GM12878 (cell line): Measurements from ENCODE around the gene TADA1. TPM values are rescaled to one million over a fixed set of nuclear protein-coding genes. Genes with fewer than 3 reads are reported as not detected.

ENCODE experiments used
- ATAC-seq: fragments of 200-7000 bp; cut with Tn5 transposase; 3 replicates; pipeline ENCODE4 v1.9.1; 2020; ENCODE audit warnings: mild to moderate bottlenecking, moderate library complexity
- BruUV-seq: library from RNA; stranded (reverse); fragments of 400-500 nt; replicated peaks from 2 replicates; lab custom pipeline; 2021; lab: Mats Ljungman, UMichigan
- CTCF ChIA-PET: fragments of 300-600 bp; sonication (Branson Sonifier 250); formaldehyde crosslinking; extraction: SDS; loops from one replicate; lab custom pipeline; 2021; ENCODE audit warnings: inconsistent platforms; lab: Yijun Ruan, JAX
- POLR2A ChIA-PET: fragments of 350-600 bp; formaldehyde crosslinking; extraction: SDS; loops from one replicate; lab custom pipeline; 2021; ENCODE audit warnings: inconsistent platforms; lab: Charles Lee
- RAD21 ChIA-PET: fragments of 300-600 bp; sonication (Branson Sonifier 250); formaldehyde crosslinking; loops from one replicate; lab custom pipeline; 2023; ENCODE audit warnings: antibody characterized with exemption; ENCODE audit not compliant: unreplicated experiment; lab: Charles Lee
- SMC1A ChIA-PET: fragments of 300-600 bp; sonication (Branson Sonifier 250); formaldehyde crosslinking; loops from one replicate; lab custom pipeline; 2023; ENCODE audit not compliant: unreplicated experiment, uncharacterized antibody; lab: Charles Lee
- DNase-seq: peaks from one replicate; pipeline ENCODE4 v3.0.0-alpha.2; 2011; ENCODE audit warnings: low read depth, low spot score
- FAIRE-seq: peaks from 3 replicates; lab custom pipeline; 2011; peaks lifted over from hg19 to GRCh38; lab: Jason Lieb, UNC
- H2AFZ ChIP-seq: 2 replicates; pipeline ENCODE4 v1.6.0; 2011; ENCODE audit warnings: low read depth, low read length, control low read depth; ENCODE audit not compliant: control insufficient read depth
- H3K27ac ChIP-seq: 2 replicates; pipeline ENCODE4 v1.5.1; 2011; ENCODE audit warnings: control low read depth; ENCODE audit not compliant: control insufficient read depth, insufficient read depth
- H3K27me3 ChIP-seq, 2 experiments: replicated peaks in 1 of 2; 2 replicates each; pipeline versions ENCODE4 v1.6.0 to v1.6.1; 2011; ENCODE audit warnings: low read length in 1 of 2; ENCODE audit not compliant: control insufficient read depth in 2 of 2, insufficient read depth in 2 of 2
- H3K36me3 ChIP-seq, 2 experiments: 2 replicates each; pipeline ENCODE4 v1.5.1; 2011; ENCODE audit warnings: low read length in 1 of 2; ENCODE audit not compliant: control insufficient read depth in 2 of 2, insufficient read depth in 2 of 2
- H3K4me1 ChIP-seq: 2 replicates; pipeline ENCODE4 v1.6.1; 2011; ENCODE audit warnings: mild to moderate bottlenecking, low read length, moderate library complexity, mixed read lengths; ENCODE audit not compliant: control insufficient read depth, insufficient read depth
- H3K4me2 ChIP-seq: 2 replicates; pipeline ENCODE4 v1.6.0; 2011; ENCODE audit warnings: control low read depth; ENCODE audit not compliant: control insufficient read depth, insufficient read depth
- H3K4me3 ChIP-seq: fragments of 200-600 bp; sonication (generic); 2 replicates; pipeline ENCODE4 v1.5.1; 2016
- H3K79me2 ChIP-seq: 2 replicates; pipeline ENCODE4 v1.6.0; 2011; ENCODE audit warnings: low read length; ENCODE audit not compliant: control insufficient read depth, insufficient read depth
- H3K9ac ChIP-seq: 2 replicates; pipeline ENCODE4 v1.8.0; 2011; ENCODE audit warnings: low read length, control low read depth, mixed read lengths; ENCODE audit not compliant: control insufficient read depth, insufficient read depth
- H3K9me3 ChIP-seq: replicated peaks from 3 replicates; pipeline ENCODE4 v1.5.1; 2011; ENCODE audit warnings: mild to moderate bottlenecking, low read length; ENCODE audit not compliant: control insufficient read depth, insufficient read depth
- H4K20me1 ChIP-seq: 2 replicates; pipeline ENCODE4 v1.6.0; 2011; ENCODE audit not compliant: control insufficient read depth, insufficient read depth
- BRCA1 ChIP-seq: IDR thresholded peaks from 2 replicates; pipeline ENCODE4 v1.6.1; 2011; ENCODE audit warnings: low read depth, low read length, improper control_type of control experiment
- ETV6 ChIP-seq, 2 experiments: fragments of 450-650 bp in 1 of 2; IDR thresholded peaks in 1 of 2; conservative IDR thresholded peaks in 1 of 2; 2 replicates each; pipeline ENCODE4 v1.6.1; 2014; ENCODE audit warnings: antibody characterized with exemption in 1 of 2, borderline replicate concordance in 1 of 2, low read depth in 1 of 2, mild to moderate bottlenecking in 1 of 2, moderate library complexity in 1 of 2
- FOS ChIP-seq: IDR thresholded peaks from 3 replicates; pipeline ENCODE4 v1.6.1; 2011; ENCODE audit warnings: borderline replicate concordance; ENCODE audit not compliant: insufficient read length; ENCODE audit errors: extremely low read depth
- KAT2A ChIP-seq: conservative IDR thresholded peaks from 2 replicates; pipeline ENCODE4 v1.6.1; 2011; ENCODE audit warnings: low read depth, low read length; ENCODE audit not compliant: control insufficient read depth
- MEF2A ChIP-seq: IDR thresholded peaks from 2 replicates; pipeline ENCODE4 v1.6.1; 2011; ENCODE audit warnings: low read depth, mild to moderate bottlenecking, low read length, moderate library complexity; ENCODE audit not compliant: insufficient read depth
- NRF1 ChIP-seq: conservative IDR thresholded peaks from 2 replicates; pipeline ENCODE4 v1.6.1; 2011; ENCODE audit warnings: mild to moderate bottlenecking, low read depth, low read length, improper control_type of control experiment
- RCOR1 ChIP-seq: conservative IDR thresholded peaks from 2 replicates; pipeline ENCODE4 v1.6.1; 2012; ENCODE audit warnings: low read depth, low read length, improper control_type of control experiment
- RELA ChIP-seq: fragments of 450-650 bp; IDR thresholded peaks from 2 replicates; pipeline ENCODE4 v1.8.0; 2014; ENCODE audit warnings: borderline replicate concordance; ENCODE audit not compliant: partially characterized antibody
- RFX5 ChIP-seq: IDR thresholded peaks from 2 replicates; pipeline ENCODE4 v1.6.1; 2011; ENCODE audit warnings: low read depth, low read length, improper control_type of control experiment
- SMAD1 ChIP-seq: fragments of 450-650 bp; IDR thresholded peaks from 2 replicates; pipeline ENCODE4 v1.6.1; 2018; ENCODE audit warnings: mild to moderate bottlenecking, low read depth; ENCODE audit not compliant: partially characterized antibody
- SMAD5 ChIP-seq: IDR thresholded peaks from 2 replicates; pipeline ENCODE4 v1.6.1; 2016; ENCODE audit warnings: antibody characterized with exemption, low read depth
- TARDBP ChIP-seq: IDR thresholded peaks from 2 replicates; pipeline ENCODE4 v1.6.1; 2016; ENCODE audit warnings: borderline replicate concordance
- ZNF217 ChIP-seq: fragments of 450-650 bp; IDR thresholded peaks from 2 replicates; pipeline ENCODE4 v1.6.1; 2017; ENCODE audit warnings: antibody characterized with exemption, mild to moderate bottlenecking
- ZNF24 ChIP-seq: fragments of 450-650 bp; IDR thresholded peaks from 2 replicates; pipeline ENCODE4 v1.6.1; 2017; ENCODE audit warnings: antibody characterized with exemption, mild to moderate bottlenecking
- ZNF274 ChIP-seq: IDR thresholded peaks from one replicate; pipeline ENCODE4 v1.8.0; 2011; ENCODE audit not compliant: insufficient read length, insufficient read depth
- ZNF384 ChIP-seq: IDR thresholded peaks from 2 replicates; pipeline ENCODE4 v1.6.1; 2012; ENCODE audit warnings: low read depth, mild to moderate bottlenecking, low read length, improper control_type of control experiment, borderline replicate concordance
- WGBS: methylation state at CpG from one replicate; pipeline ENCODE4 v1.1.6; 2016; ENCODE audit warnings: low lambda C conversion rate; ENCODE audit not compliant: insufficient replicate concordance, insufficient coverage; ENCODE audit errors: missing lambda C conversion rate; 5-methylcytosine and 5-hydroxymethylcytosine counted together
- in situ Hi-C: fragments of 300-500 bp; cut with MboI; formaldehyde crosslinking; loops from 9 replicates; pipeline ENCODE4 v1.14.3; 2018; ENCODE audit warnings: mixed read lengths
- intact Hi-C: fragments of 100-400 bp; cut with micrococcal nuclease; formaldehyde crosslinking; loops from one replicate; pipeline ENCODE4 v1.14.2; 2022; ENCODE audit not compliant: unreplicated experiment
- polyA plus RNA-seq, 11 experiments: library from polyadenylated mRNA; depleted of rRNA in 4 of 11; unstranded in 6 of 11; stranded (reverse) in 5 of 11; fragments of >200 nt; fragmentation: Nextera tagmentation in 4 of 11; fragmentation: Illumina TruSeq in 1 of 11; extraction: Ambion mirVana in 4 of 11; extraction: Trizol in 1 of 11; gene quantifications; 1 replicate in 1 of 11; 2 replicates in 10 of 11; pipeline versions ENCODE4 v1.2.1 to v1.2.3, GENCODE V29; 2011 to 2016; ENCODE audit warnings: inconsistent platforms in 2 of 11, missing spikeins in 2 of 11, low read depth in 1 of 11
- total RNA-seq, 4 experiments: library from RNA; depleted of rRNA in 3 of 4; stranded (reverse); fragments of >200 nt in 3 of 4; fragmentation: Illumina TruSeq in 1 of 4; extraction: Trizol in 1 of 4; gene quantifications; 2 replicates each; pipeline versions ENCODE4 v1.2.1 to v1.2.3, GENCODE V29; 2013 to 2021
- TF ChIP-seq, protein P1 (sequence below): fragments of 450-650 bp; IDR thresholded peaks from 2 replicates; pipeline ENCODE4 v1.6.1; 2017; ENCODE audit warnings: mild to moderate bottlenecking, moderate library complexity
- TF ChIP-seq, protein P2 (sequence below): fragments of 150-350 bp; IDR thresholded peaks from 2 replicates; pipeline ENCODE4 v1.6.1; 2014; ENCODE audit warnings: mild to moderate bottlenecking, low read depth, low read length

TADA1 gene
- total and polyA plus RNA-seq, 10 of the 15 experiments (the other 5 are each of a cell fraction or from before 2014, with no cell fraction given), result 15.2 to 38.6 (median 26.5) TPM

- H4K20me1 ChIP-seq, result no peaks in the 10 kb centered on the region
- H3K4me3 ChIP-seq, result no peak overlapping the region
- H3K9me3 ChIP-seq, result no peaks in the 10 kb centered on the region
- no peak overlapping the region for H3K4me2 ChIP-seq
- no peak for DNase-seq
- no peak overlapping the region for H3K9ac ChIP-seq
- POLR2A ChIA-PET, result interaction anchor here (0.5 kb wide), 1 partner anchor 626 kb away, joined by 3 read pairs; no protein-coding TSS in a partner anchor
- no peak for FAIRE-seq
- RAD21 ChIA-PET, result interaction anchor here (10.5 kb wide), 1 partner anchor 154 kb away, joined by 305 read pairs; no protein-coding TSS in a partner anchor
- H3K79me2 ChIP-seq, result no peaks in the 10 kb centered on the region
- in situ Hi-C loops, result no loop called here
- CTCF ChIA-PET, result interaction anchor here (0.9 to 17.1 kb wide), 2 partner anchors 153 to 635 kb away, joined by 3 to 734 read pairs; no protein-coding TSS in a partner anchor
- WGBS, result 3% methylated on average over 2 of the region's 2 CpGs
- H3K36me3 ChIP-seq, result no peaks in the 10 kb centered on the region
- BruUV-seq, result no TSS peak
- intact Hi-C loops, result no loop called here
- H2AFZ ChIP-seq, result no peak overlapping the region
- no peak for ATAC-seq
- SMC1A ChIA-PET, result interaction anchor here (19.2 kb wide), 1 partner anchor 155 kb away, joined by 384 read pairs; no protein-coding TSS in a partner anchor
- TF ChIP-seq RFX5 (no peak), ZNF384 (no peak), ZNF274 (no peak), SMAD1 (no peak), ZNF24 (no peak), SMAD5 (no peak), FOS (no peak), ETV6 (conservative IDR thresholded peaks at IDR 0.05 in 1 of 2, IDR thresholded peaks at IDR 0.05 in 1 of 2; ENCODE audit: borderline replicate concordance in 1 of 2, low read depth in 1 of 2) (no peak), BRCA1 (no peak), NRF1 (no peak), MEF2A (no peak), RELA (no peak), TARDBP (no peak), KAT2A (no peak), RCOR1 (no peak), ZNF217 (no peak)
- TF ChIP-seq, protein P1, sequence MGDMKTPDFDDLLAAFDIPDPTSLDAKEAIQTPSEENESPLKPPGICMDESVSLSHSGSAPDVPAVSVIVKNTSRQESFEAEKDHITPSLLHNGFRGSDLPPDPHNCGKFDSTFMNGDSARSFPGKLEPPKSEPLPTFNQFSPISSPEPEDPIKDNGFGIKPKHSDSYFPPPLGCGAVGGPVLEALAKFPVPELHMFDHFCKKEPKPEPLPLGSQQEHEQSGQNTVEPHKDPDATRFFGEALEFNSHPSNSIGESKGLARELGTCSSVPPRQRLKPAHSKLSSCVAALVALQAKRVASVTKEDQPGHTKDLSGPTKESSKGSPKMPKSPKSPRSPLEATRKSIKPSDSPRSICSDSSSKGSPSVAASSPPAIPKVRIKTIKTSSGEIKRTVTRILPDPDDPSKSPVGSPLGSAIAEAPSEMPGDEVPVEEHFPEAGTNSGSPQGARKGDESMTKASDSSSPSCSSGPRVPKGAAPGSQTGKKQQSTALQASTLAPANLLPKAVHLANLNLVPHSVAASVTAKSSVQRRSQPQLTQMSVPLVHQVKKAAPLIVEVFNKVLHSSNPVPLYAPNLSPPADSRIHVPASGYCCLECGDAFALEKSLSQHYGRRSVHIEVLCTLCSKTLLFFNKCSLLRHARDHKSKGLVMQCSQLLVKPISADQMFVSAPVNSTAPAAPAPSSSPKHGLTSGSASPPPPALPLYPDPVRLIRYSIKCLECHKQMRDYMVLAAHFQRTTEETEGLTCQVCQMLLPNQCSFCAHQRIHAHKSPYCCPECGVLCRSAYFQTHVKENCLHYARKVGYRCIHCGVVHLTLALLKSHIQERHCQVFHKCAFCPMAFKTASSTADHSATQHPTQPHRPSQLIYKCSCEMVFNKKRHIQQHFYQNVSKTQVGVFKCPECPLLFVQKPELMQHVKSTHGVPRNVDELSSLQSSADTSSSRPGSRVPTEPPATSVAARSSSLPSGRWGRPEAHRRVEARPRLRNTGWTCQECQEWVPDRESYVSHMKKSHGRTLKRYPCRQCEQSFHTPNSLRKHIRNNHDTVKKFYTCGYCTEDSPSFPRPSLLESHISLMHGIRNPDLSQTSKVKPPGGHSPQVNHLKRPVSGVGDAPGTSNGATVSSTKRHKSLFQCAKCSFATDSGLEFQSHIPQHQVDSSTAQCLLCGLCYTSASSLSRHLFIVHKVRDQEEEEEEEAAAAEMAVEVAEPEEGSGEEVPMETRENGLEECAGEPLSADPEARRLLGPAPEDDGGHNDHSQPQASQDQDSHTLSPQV, result no peak
- TF ChIP-seq, protein P2, sequence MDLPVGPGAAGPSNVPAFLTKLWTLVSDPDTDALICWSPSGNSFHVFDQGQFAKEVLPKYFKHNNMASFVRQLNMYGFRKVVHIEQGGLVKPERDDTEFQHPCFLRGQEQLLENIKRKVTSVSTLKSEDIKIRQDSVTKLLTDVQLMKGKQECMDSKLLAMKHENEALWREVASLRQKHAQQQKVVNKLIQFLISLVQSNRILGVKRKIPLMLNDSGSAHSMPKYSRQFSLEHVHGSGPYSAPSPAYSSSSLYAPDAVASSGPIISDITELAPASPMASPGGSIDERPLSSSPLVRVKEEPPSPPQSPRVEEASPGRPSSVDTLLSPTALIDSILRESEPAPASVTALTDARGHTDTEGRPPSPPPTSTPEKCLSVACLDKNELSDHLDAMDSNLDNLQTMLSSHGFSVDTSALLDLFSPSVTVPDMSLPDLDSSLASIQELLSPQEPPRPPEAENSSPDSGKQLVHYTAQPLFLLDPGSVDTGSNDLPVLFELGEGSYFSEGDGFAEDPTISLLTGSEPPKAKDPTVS, result no peak
- TF ChIP-seq, all 136 proteins: peak for 0
- H3K27ac ChIP-seq, result no peak overlapping the region
- H3K4me1 ChIP-seq, result peaks cover 5% of the 10 kb centered on the region; the same call in 1 of the 2 replicates
- H3K27me3 ChIP-seq, result no peaks in the 10 kb centered on the region
These were observed 29.1 kb upstream of the TADA1 start for GRCh38 chr1:166905136-166905535.
